Left renal cortex interstitium (tissue), 4 donors: ENCODE measurements around the gene DNMT1. TPM values are rescaled to one million over a fixed set of nuclear protein-coding genes. Genes with fewer than 3 reads are reported as not detected.

Source experiments
- polyA plus RNA-seq, 4 donors: library from polyadenylated mRNA; unstranded; fragments of 120-200 nt; gene quantifications; one replicate each; pipeline ENCODE4 v1.2.1, GENCODE V29; 2013; ENCODE audit not compliant: insufficient read length in 4 of 4

The DNMT1 gene
- polyA plus RNA-seq, 4 donors = 80.7 to 129 (median 108) TPM

Other genes starting within 250 kb of the DNMT1 start
- gene COL5A3, start 184.4 kb downstream of the DNMT1 start, polyA plus RNA-seq = 1 to 10 TPM in 2 of 4 donors, under 1 TPM in 2; 0.78 to 1.6 (median 1.3) TPM
- gene RDH8, start 181.5 kb downstream of the DNMT1 start, polyA plus RNA-seq = under 1 TPM in 1 of 4 donors, not detected in 3; 0.27 TPM
- gene SHFL, start 108.6 kb downstream of the DNMT1 start, polyA plus RNA-seq = 10 to 100 TPM; 21.2 to 34.3 (median 27.5) TPM
- 1 to 10 TPM; 2.3 to 3.5 (median 3.2) TPM for gene ANGPTL6, start 92.3 kb downstream of the DNMT1 start, polyA plus RNA-seq
- gene PPAN, start 88.6 kb downstream of the DNMT1 start, polyA plus RNA-seq = 10 to 100 TPM; 25.8 to 44.5 (median 35.7) TPM
- 10 to 100 TPM; 10.3 to 17.2 (median 14.0) TPM for gene P2RY11, start 83.3 kb downstream of the DNMT1 start, polyA plus RNA-seq
- gene EIF3G, start 75.1 kb downstream of the DNMT1 start, polyA plus RNA-seq = 100 to 1,000 TPM; 190 to 229 (median 203) TPM
- gene S1PR2, start 36.4 kb upstream of the DNMT1 start, polyA plus RNA-seq = 10 to 100 TPM; 11.0 to 14.4 (median 13.1) TPM
- gene MRPL4, start 57.3 kb upstream of the DNMT1 start, polyA plus RNA-seq = 10 to 100 TPM; 31.5 to 59.7 (median 48.7) TPM
- 1 to 10 TPM; 5.5 to 7.3 (median 6.4) TPM for gene ICAM1, start 76.2 kb upstream of the DNMT1 start, polyA plus RNA-seq
- gene ICAM4, start 92.0 kb upstream of the DNMT1 start, polyA plus RNA-seq = under 1 TPM; 0.28 to 0.81 (median 0.58) TPM
- under 1 TPM; 0.11 to 0.32 (median 0.23) TPM for gene ICAM5, start 95.0 kb upstream of the DNMT1 start, polyA plus RNA-seq
- gene ZGLP1, start 114.9 kb upstream of the DNMT1 start, polyA plus RNA-seq = 10 to 100 TPM in 1 of 4 donors, 1 to 10 TPM in 3; 2.8 to 11.8 (median 6.9) TPM
- 10 to 100 TPM; 16.2 to 28.3 (median 21.7) TPM for gene FDX2, start 121.1 kb upstream of the DNMT1 start, polyA plus RNA-seq
- 10 to 100 TPM; 22.2 to 45.2 (median 35.8) TPM for gene RAVER1, start 138.6 kb upstream of the DNMT1 start, polyA plus RNA-seq
- 10 to 100 TPM in 2 of 4 donors, 1 to 10 TPM in 2; 8.4 to 11.5 (median 10.4) TPM for gene ICAM3, start 144.7 kb upstream of the DNMT1 start, polyA plus RNA-seq
- 100 to 1,000 TPM in 3 of 4 donors, 10 to 100 TPM in 1; 95.0 to 174 (median 131) TPM for gene TYK2, start 185.6 kb upstream of the DNMT1 start, polyA plus RNA-seq
- 100 to 1,000 TPM; 137 to 181 (median 171) TPM for gene CDC37, start 208.6 kb upstream of the DNMT1 start, polyA plus RNA-seq
- gene PDE4A, start 225.6 kb upstream of the DNMT1 start, polyA plus RNA-seq = 1 to 10 TPM; 2.0 to 3.8 (median 2.6) TPM